HG03354 (cell line): ENCODE results near the gene SLC46A1.

ENCODE experiments used
- ATAC-seq: cut with Tn5 transposase; IDR thresholded peaks from one replicate; pipeline ENCODE4 v1.9.1; 2021; ENCODE audit warnings: mild to moderate bottlenecking; ENCODE audit not compliant: unreplicated experiment, poor library complexity, severe bottlenecking

Gene SLC46A1

GRCh38 chr17:28385406-28385805 lies 20.6 kb downstream of the SLC46A1 start:
- ATAC-seq = no peak

GRCh38 chr17:28385037-28385400 lies 21.0 kb downstream of the SLC46A1 start:
- peak; percentile 34 for ATAC-seq

DNA sequence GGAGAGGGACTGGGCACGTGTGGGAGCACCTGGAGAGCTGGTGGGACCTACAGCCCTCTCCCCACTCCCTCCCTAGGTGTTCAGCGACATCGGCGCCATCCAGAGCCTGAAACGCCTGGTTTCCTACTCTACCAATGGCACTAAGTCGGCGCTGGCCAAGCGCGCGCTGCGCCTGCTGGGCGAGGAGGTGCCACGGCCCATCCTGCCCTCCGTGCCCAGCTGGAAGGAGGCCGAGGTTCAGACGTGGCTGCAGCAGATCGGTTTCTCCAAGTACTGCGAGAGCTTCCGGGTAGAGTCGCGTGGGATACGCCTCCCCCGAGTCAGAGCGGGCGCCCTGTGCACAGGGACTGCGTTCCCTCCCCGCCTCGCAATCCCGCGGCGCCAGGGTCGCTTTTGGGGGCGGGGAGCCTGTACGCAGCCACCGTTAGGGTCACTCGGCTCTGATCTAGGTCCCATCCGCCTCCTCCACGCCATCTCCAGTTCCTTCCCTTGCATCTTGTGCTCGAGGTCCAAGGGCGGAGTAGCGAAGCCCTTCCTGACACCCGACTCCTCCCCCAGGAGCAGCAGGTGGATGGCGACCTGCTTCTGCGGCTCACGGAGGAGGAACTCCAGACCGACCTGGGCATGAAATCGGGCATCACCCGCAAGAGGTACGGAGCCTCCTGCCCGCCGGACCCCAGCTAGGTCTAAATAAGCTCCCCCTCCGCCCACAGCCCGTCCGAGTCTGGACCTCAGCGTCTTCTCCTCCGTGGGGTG lies 21.6 kb downstream of the SLC46A1 start:
- ATAC-seq = peak; percentile 81

DNA sequence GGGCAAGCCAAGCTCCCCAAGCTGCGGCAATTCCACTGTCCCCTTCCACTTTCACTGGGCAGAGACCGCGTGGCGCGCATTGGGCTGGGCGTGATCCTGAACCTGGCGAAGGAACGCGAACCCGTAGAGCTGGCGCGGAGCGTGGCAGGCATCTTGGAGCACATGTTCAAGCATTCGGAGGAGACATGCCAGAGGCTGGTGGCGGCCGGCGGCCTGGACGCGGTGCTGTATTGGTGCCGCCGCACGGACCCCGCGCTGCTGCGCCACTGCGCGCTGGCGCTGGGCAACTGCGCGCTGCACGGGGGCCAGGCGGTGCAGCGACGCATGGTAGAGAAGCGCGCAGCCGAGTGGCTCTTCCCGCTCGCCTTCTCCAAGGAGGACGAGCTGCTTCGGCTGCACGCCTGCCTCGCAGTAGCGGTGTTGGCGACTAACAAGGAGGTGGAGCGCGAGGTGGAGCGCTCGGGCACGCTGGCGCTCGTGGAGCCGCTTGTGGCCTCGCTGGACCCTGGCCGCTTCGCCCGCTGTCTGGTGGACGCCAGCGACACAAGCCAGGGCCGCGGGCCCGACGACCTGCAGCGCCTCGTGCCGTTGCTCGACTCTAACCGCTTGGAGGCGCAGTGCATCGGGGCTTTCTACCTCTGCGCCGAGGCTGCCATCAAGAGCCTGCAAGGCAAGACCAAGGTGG lies 24.7 kb downstream of the SLC46A1 start:
- ATAC-seq = no peak

GRCh38 chr17:28379814-28380801 lies 25.9 kb downstream of the SLC46A1 start:
- no peak for ATAC-seq

GRCh38 chr17:28372945-28373274 lies 33.1 kb downstream of the SLC46A1 start:
- no peak for ATAC-seq

- no peak for ATAC-seq
Observed at GRCh38 chr17:28372203-28372944, 33.6 kb downstream of the SLC46A1 start.

DNA sequence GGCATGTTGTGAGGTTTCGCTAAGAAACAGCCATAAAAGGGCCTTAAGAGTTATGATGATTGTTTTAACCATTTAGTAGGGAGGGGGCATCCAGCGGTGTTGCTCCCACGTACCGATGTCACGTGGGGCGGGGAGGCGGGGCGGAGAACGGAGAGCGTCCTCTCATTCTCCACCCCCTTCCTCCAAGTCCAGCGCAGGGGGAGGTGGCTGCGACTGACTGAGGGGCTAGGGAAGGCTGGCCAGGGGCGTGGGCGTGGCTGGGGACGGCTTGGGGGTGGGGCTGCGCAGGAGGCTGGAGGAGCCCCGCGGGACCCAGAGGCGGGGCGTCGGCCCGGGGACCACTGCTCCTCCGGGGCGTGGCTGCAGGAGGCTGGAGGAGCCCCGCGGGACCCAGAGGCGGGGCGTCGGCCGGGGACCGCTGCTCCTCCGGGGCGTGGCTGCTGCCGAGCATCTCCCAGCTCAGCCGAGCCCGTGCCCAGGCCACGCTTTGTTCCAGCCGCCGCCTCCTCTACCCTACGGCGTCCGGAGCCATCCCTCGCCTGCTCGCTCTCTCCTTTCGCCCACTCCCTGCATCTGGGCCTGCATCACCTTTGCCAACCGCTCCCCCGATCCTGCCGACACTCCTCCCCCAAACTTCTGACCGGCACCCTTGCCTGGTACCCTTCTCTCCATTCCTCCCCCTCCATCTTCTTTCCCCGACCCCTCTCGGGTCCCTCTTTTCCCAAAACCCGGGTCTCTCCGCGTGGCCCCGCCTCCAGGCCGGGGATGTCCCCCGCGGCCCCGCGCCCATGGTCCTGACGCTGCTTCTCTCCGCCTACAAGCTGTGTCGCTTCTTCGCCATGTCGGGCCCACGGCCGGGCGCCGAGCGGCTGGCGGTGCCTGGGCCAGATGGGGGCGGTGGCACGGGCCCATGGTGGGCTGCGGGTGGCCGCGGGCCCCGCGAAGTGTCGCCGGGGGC lies 34.5 kb downstream of the SLC46A1 start, which contains the start of gene SARM1:
Gene SARM1, plus strand, starts transcription at position 450 of the 958 bp plus-strand sequence. Its CDS starts 339 bp downstream, at position 789.
- peak; percentile 82 for ATAC-seq

GRCh38 chr17:28370744-28371103 lies 35.3 kb downstream of the SLC46A1 start:
- ATAC-seq = no peak

DNA sequence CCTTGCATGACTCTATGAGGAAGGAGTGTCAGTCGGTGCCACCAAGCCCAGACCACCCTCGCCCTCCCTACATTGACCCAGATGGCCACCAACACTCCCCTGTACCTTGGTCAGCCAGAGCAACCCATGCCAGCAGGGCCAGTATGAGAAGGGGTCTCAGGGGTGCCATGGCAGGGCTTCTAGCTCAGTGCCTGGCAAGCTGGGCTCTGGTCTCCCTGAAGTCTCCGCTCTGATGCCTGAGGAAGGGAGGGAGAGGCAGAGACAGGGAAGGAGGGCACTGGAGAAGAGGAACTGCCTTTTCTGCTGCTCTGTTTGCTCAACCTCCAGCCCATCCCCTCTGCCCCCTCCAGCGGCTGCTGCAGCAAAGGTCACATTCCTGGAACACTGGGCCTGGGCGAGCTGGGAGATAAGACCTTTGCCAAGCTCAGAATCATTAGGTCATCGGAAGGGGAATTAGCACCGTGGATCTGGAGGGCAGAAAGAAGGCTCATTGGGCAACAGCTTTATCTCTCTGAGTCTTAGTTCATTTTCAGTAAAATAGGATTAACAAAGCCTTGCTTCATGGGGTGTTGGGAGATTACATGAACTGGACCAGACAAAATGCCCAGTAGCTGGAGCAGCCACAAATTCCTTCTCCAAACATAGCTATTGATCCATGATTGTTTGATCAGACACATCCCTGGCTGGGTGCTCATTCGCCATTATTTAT lies 35.8 kb downstream of the SLC46A1 start, which contains the start of gene VTN:
Gene VTN, minus strand, starts transcription at position 273 of the 709 bp plus-strand sequence. Its CDS starts 104 bp downstream, at position 169.
- no peak for ATAC-seq

DNA sequence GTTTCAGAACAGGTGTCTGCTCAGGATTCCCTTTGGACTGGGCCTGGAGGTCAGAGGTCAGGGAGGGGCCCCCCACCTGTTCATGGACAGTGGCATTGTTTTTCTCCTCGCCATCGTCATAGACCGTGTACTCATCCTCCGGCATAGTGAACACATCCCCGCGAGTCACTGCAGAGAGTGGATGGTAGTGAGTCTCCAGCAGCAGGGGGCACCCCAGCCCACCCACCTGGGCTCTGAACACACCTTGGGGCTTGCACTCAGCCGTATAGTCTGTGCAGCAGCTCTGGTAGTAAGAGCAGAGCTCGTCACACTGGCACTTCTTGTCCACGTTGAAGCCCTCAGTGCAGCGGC lies 36.4 kb downstream of the SLC46A1 start:
- no peak for ATAC-seq

- no peak for ATAC-seq
Observed at GRCh38 chr17:28368915-28369683, 36.9 kb downstream of the SLC46A1 start.

DNA sequence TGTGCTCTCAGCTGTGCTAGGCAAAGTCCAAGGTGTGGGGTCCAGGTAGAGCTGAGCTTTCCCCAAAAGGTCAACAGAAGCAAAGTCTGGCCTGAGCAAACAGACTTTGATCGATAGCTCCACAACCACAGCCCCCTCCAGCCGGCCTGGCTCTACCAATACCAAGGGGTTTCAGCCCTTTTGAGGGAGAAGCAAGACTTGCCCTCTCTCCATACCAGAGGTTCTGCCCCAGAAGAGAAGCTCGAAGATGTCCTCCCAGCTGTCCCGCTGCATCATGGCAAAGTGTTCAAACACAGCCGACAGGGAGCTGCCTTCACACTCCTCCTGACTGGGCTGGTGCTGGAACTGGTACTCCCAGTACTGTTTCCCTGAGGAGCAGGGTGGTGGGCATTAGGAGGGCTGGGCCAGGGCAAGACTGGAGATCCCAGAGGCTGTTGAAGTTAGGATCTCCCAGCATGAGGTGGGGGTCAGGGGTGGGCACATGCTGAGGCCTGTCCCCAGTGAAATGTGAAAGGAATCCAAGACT lies 37.6 kb downstream of the SLC46A1 start:
- no peak for ATAC-seq

- ATAC-seq = no peak
Observed at GRCh38 chr17:28367641-28368305, 38.2 kb downstream of the SLC46A1 start.

GRCh38 chr17:28366605-28367004 lies 39.4 kb downstream of the SLC46A1 start:
- no peak for ATAC-seq

DNA sequence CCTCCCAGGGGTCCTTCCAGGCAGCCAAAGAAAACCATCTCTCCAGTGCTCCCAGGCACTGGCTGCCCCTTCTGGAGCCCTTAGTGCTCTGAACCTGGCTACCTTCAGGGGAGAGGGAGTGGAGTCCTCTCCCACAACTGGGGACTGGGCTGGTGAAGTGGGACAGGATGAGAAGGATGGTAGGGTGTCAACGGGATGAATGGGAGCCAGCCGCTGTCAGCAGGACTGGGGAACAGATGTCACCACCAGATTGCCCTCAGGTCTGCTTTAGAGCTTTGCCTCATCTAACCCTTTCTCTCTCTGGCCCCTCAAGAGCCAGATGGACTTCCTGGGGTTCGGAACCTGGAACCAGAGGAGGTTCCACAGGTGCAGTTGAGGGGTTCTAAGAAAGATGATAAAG lies 40.5 kb downstream of the SLC46A1 start:
- ATAC-seq = no peak
